ENCODE measurements around the gene DDR1.

DDR1 gene

DNA sequence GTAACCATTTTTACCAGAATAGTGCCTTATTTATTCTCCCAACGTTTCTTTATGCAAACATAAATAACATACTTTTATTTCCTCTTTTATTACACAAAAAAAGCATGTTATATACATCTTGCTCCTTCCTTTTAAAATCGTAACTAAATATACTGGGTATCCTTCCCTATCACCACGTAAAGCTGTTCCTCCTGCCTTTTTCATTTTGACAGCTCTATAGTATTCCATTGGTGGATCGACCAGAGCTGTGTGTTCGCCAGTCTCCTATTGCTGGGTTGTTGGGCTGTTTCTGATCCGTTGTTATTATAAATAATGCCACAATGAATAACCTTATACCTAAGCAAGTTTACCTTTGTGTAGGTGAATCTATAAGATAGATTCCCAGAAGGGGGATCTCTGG is 46.9 kb upstream of the DDR1 start:
- DNase-seq (ENCODE audit: low read depth): no peak
- TF ChIP-seq, protein P1, sequence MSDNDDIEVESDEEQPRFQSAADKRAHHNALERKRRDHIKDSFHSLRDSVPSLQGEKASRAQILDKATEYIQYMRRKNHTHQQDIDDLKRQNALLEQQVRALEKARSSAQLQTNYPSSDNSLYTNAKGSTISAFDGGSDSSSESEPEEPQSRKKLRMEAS (IDR thresholded peaks at IDR 0.05; ENCODE audit: low read depth, low read length): no peak
- TF ChIP-seq, protein P2, sequence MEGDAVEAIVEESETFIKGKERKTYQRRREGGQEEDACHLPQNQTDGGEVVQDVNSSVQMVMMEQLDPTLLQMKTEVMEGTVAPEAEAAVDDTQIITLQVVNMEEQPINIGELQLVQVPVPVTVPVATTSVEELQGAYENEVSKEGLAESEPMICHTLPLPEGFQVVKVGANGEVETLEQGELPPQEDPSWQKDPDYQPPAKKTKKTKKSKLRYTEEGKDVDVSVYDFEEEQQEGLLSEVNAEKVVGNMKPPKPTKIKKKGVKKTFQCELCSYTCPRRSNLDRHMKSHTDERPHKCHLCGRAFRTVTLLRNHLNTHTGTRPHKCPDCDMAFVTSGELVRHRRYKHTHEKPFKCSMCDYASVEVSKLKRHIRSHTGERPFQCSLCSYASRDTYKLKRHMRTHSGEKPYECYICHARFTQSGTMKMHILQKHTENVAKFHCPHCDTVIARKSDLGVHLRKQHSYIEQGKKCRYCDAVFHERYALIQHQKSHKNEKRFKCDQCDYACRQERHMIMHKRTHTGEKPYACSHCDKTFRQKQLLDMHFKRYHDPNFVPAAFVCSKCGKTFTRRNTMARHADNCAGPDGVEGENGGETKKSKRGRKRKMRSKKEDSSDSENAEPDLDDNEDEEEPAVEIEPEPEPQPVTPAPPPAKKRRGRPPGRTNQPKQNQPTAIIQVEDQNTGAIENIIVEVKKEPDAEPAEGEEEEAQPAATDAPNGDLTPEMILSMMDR (IDR thresholded peaks at IDR 0.05; ENCODE audit: low read depth, low read length): no peak
- TF ChIP-seq MYC (IDR thresholded peaks at IDR 0.05; ENCODE audit: low read depth, low read length) (no peak), POLR2A (IDR thresholded peaks at IDR 0.05; ENCODE audit: extremely low read depth, insufficient read length) (no peak)
- no peak overlapping the region for H3K4me3 ChIP-seq (ENCODE audit: low read depth, low read length)

DNA sequence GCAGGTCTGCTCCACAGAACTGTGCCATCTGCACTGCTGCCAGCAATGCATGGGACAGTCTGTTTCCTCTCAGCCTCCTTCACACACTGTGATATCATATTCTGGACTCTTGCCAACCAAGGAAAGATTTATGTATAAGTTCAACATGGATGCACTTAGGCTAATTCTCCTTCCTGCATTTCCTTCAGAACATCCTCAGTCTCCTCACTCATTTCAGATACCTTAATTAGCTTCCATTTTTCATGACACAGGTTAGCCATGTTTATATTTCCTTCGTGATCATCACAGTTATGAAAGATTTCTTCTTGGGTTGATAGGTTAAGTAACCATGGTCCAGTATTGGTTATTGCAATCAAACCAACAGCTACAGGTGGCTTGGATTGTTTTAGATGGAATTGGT is 46.4 kb upstream of the DDR1 start:
- TF ChIP-seq, protein P2 (IDR thresholded peaks at IDR 0.05; ENCODE audit: low read depth, low read length): no peak
- TF ChIP-seq POLR2A (IDR thresholded peaks at IDR 0.05; ENCODE audit: extremely low read depth, insufficient read length) (no peak), MYC (IDR thresholded peaks at IDR 0.05; ENCODE audit: low read depth, low read length) (no peak)
- TF ChIP-seq, protein P1 (IDR thresholded peaks at IDR 0.05; ENCODE audit: low read depth, low read length): no peak

DNA sequence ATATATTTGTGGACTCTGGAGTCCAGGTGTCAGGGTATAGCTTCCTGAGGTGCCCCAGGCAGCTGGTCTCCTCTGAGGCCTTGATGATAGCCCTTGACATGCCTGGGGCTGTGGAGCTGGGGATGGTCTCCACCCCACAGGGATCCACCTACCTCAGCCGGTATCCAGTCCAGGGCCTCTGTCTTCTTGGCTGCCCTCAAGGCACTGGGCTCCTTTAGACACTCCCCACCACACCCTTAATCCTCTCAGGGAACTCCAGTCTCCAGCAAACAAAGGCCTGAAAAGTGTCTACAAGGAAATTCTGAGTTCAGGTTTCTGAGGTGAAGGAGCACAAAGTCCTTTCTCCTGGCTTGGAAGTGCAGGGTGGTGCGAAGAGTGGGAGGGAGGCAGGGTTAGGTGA is 44.6 kb upstream of the DDR1 start:
- no peak for DNase-seq (ENCODE audit: low read depth)
- no peak overlapping the region for H3K4me3 ChIP-seq (ENCODE audit: low read depth, low read length)
- TF ChIP-seq MYC (IDR thresholded peaks at IDR 0.05; ENCODE audit: low read depth, low read length): no peak
- TF ChIP-seq, protein P1 (IDR thresholded peaks at IDR 0.05; ENCODE audit: low read depth, low read length): no peak
- no peak for TF ChIP-seq POLR2A (IDR thresholded peaks at IDR 0.05; ENCODE audit: extremely low read depth, insufficient read length)
- TF ChIP-seq, protein P2 (IDR thresholded peaks at IDR 0.05; ENCODE audit: low read depth, low read length): no peak

More for the DNA sequence above, 46.4 kb upstream of the DDR1 start:
- no peak for DNase-seq (ENCODE audit: low read depth)
- H3K4me3 ChIP-seq (ENCODE audit: low read depth, low read length): no peak overlapping the region

DNA sequence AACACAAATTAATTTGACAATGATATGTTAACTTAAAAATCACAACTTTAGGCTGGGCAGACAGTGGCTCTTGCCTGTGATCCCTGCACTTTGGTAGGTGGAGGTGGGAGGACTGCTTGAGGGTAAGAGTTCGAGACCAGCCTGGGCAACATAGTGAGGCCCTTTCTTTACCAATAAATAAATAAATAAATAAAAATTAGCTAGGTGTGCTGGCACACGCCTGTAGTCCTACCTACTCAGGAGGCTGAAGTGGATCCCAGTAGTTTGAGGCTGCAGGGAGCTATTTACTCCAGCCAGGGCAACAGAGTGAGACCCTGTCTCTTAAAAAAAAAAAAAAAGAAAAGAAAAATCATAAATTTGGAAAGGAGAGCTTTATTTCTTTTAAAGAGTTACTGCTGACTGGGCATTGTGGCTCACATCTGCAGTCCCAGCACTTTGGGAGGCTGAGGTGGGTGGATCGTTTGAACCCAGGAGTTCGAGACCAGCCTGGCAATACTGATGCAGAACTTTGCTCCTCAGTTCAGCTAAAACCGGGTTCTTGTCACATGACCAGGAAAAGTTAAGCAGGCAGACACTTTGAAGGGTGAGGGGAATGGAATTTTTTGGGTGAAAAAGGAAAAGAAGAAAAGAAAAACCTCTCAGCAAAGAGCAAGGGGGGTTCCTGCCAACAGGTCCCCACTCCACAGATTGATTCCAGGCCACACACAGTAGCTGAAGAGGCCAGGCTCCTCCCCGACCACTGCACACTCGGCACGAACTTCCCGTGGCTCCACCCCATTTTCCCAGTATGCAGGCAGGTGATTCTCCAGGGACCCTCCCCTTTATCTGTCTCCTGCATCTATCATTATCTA is 44.0 kb upstream of the DDR1 start:
- DNase-seq (ENCODE audit: low read depth): no peak
- TF ChIP-seq, protein P1 (IDR thresholded peaks at IDR 0.05; ENCODE audit: low read depth, low read length): no peak
- TF ChIP-seq MYC (IDR thresholded peaks at IDR 0.05; ENCODE audit: low read depth, low read length) (no peak), POLR2A (IDR thresholded peaks at IDR 0.05; ENCODE audit: extremely low read depth, insufficient read length) (no peak)
- TF ChIP-seq, protein P2 (IDR thresholded peaks at IDR 0.05; ENCODE audit: low read depth, low read length): no peak
- no peak overlapping the region for H3K4me3 ChIP-seq (ENCODE audit: low read depth, low read length)

DNA sequence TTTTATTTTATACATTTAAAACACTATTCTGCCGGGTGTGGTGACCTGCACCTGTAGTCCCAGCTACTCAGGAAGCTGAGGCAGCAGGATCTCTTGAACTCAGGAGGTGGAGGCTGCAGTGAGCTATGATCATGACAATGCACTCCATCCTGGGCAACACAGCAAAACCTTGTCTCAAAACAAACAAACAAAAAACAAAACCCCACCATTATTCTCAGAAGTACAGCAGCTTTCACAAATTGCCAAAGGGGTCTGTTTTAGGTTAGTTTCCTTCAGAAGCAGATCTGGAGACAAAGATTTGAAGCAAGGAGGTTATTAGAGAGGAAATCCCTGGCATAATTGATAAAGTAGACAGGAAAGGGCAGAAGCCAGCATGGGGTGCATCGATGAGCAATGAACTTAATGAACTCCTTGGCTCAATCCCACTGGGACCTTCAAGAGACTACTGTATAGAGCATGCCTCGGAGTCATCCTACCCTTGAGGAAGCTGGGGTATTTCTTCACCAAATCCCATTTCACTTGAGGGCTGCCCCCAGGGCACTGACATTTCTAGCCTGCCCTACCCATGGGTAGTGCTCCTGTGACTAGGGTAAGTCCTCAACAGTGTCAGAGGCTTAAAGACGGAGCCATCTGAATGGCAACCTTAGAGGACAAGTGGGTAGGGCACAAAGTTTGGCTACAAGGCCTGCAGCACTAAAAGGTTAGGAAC is 43.2 kb upstream of the DDR1 start:
- DNase-seq (ENCODE audit: low read depth): peak; percentile 65
- no peak for TF ChIP-seq MYC (IDR thresholded peaks at IDR 0.05; ENCODE audit: low read depth, low read length)
- TF ChIP-seq, protein P1 (IDR thresholded peaks at IDR 0.05; ENCODE audit: low read depth, low read length): no peak
- TF ChIP-seq POLR2A (IDR thresholded peaks at IDR 0.05; ENCODE audit: extremely low read depth, insufficient read length): no peak
- TF ChIP-seq, protein P2 (IDR thresholded peaks at IDR 0.05; ENCODE audit: low read depth, low read length): no peak
- no peak overlapping the region for H3K4me3 ChIP-seq (ENCODE audit: low read depth, low read length)

Measured in NB4 (cell line).